ENCODE results near the gene DMD.
"Not testable (repeated sequence)": the region's sequence is repeated elsewhere in the genome, so short reads cannot be mapped to it uniquely, and the experiment has no call there.

The DMD gene

GRCh38 chrX:32016195-32016594 is 1195.2 kb downstream of the DMD start:
- no peak for DNase-seq (ENCODE audit: low read depth)

GRCh38 chrX:32010948-32011347 is 1200.4 kb downstream of the DMD start:
- DNase-seq (ENCODE audit: low read depth) = no peak

GRCh38 chrX:32010212-32010611 is 1201.1 kb downstream of the DMD start:
- DNase-seq (ENCODE audit: low read depth) = no peak

GRCh38 chrX:31993637-31994036 is 1217.7 kb downstream of the DMD start:
- DNase-seq (ENCODE audit: low read depth) = no peak

- DNase-seq (ENCODE audit: low read depth) = no peak
These were observed 1222.4 kb downstream of the DMD start for GRCh38 chrX:31988975-31989374.

- DNase-seq (ENCODE audit: low read depth) = no peak
These were observed 1229.7 kb downstream of the DMD start for GRCh38 chrX:31981546-31982062.

- DNase-seq (ENCODE audit: low read depth) = no peak
These were observed 1241.6 kb downstream of the DMD start for GRCh38 chrX:31969714-31970113.

GRCh38 chrX:31962256-31962655 is 1249.1 kb downstream of the DMD start:
- DNase-seq (ENCODE audit: low read depth) = no peak

- no peak for DNase-seq (ENCODE audit: low read depth)
These were observed 1276.4 kb downstream of the DMD start for GRCh38 chrX:31934842-31935370.

- no peak for DNase-seq (ENCODE audit: low read depth)
These were observed 1277.3 kb downstream of the DMD start for GRCh38 chrX:31934015-31934414.

GRCh38 chrX:31932769-31933168 is 1278.6 kb downstream of the DMD start:
- no peak for DNase-seq (ENCODE audit: low read depth)

- not testable (repeated sequence) for DNase-seq (ENCODE audit: low read depth)
These were observed 1279.0 kb downstream of the DMD start for GRCh38 chrX:31932320-31932719.

- no peak for DNase-seq (ENCODE audit: low read depth)
These were observed 1280.1 kb downstream of the DMD start for GRCh38 chrX:31931225-31931624.

GRCh38 chrX:31929366-31929765 is 1282.0 kb downstream of the DMD start:
- no peak for DNase-seq (ENCODE audit: low read depth)

GRCh38 chrX:31921236-31921635 is 1290.1 kb downstream of the DMD start:
- no peak for DNase-seq (ENCODE audit: low read depth)

GRCh38 chrX:31909850-31910572 is 1301.3 kb downstream of the DMD start:
- no peak for DNase-seq (ENCODE audit: low read depth)

- no peak for DNase-seq (ENCODE audit: low read depth)
These were observed 1317.2 kb downstream of the DMD start for GRCh38 chrX:31894152-31894551.

- DNase-seq (ENCODE audit: low read depth) = no peak
These were observed 1317.8 kb downstream of the DMD start for GRCh38 chrX:31893525-31893924.

- no peak for DNase-seq (ENCODE audit: low read depth)
These were observed 1322.3 kb downstream of the DMD start for GRCh38 chrX:31889088-31889487.

GRCh38 chrX:31884535-31884934 is 1326.8 kb downstream of the DMD start:
- no peak for DNase-seq (ENCODE audit: low read depth)

GRCh38 chrX:31872007-31872406 is 1339.3 kb downstream of the DMD start:
- no peak for DNase-seq (ENCODE audit: low read depth)

- DNase-seq (ENCODE audit: low read depth) = no peak
These were observed 1341.1 kb downstream of the DMD start for GRCh38 chrX:31870267-31870666.

GRCh38 chrX:31860686-31861085 is 1350.7 kb downstream of the DMD start:
- DNase-seq (ENCODE audit: low read depth) = no peak

GRCh38 chrX:31858915-31859314 is 1352.4 kb downstream of the DMD start:
- DNase-seq (ENCODE audit: low read depth) = no peak

Data from stimulated activated CD8-positive, alpha-beta memory T cell treated with anti-CD3 and anti-CD28 coated beads, Interleukin-12 subunit alpha, Interleukin-12 subunit beta, amount 100 ng/mL, for 4 hours (primary cell).